ENCODE results near the gene CAND2.
"Not testable (repeated sequence)": the region's sequence is repeated elsewhere in the genome, so short reads cannot be mapped to it uniquely, and the experiment has no call there.

The CAND2 gene

DNA sequence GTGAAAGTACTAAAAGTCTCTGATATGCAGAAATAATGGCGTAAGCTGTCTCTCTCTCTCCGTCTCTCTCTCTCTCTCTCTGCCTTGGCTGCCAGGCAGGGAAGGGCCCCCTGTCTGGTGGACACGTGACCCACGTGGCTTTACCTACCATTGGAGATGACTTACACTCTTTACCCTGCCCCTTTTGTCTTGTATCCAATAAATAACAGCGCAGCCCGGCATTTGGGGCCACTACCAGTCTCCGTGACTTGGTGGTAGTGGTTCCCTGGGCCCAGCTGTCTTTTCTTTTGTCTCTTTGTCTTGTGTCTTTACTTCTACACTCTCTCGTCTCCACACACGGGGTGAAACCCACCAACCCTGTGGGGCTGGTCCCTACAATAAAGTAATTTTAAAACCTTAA lies 25.2 kb upstream of the CAND2 start:
- DNase-seq (ENCODE audit: low read depth in 2 of 2), result no peak

DNA sequence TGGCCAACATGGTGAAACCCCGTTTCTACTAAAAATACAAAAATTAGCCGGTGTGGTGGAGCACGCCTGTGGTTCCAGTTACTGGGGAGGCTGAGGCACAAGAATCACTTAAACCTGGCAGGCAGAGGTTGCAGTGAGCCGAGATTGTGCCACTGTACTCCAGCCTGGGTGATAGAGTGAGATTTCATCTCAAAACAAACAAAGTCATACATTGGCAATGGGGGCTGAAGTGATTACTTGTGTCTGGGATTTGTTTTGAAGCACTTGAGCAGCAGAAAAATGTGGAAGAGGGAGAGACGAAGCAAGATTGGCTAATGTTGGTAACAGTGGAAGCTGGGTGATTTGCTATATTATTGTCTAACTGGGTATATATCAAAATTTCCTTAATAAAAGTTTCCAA lies 24.0 kb upstream of the CAND2 start:
- no peak for DNase-seq (ENCODE audit: low read depth in 2 of 2)

DNA sequence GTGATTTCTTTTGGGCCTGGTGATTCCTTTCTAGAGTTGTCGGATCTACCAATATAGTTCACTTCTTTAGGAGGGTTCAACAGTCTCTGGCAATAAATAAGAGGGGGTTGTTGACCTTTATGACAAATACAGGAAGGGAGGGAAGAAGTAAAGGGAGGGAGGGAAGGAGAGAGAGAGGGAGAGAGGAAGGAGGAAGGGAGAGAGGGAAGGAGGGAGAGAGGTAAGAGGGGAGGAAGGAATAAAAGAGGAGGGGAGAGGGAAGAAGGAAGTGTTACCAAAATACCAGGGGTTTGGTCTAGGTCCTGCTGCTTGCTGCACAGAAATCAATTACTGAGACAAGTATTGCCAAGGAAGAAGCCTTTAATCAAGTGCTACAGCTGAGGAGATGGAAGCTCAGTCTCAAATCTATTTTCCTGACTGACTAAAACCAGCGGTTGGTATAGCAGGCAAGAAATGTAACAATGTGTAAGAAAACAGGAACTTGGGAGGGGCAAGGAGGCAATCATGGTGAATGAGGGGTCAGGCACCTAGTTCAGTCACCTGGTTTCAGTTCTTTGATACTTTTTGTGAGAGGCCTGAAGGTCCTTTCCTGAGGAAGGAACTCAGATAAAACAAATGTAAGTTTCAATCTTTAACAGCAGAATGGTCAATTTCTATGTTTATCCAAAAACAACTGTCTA lies 23.3 kb upstream of the CAND2 start:
- DNase-seq (ENCODE audit: low read depth in 2 of 2), result no peak

DNA sequence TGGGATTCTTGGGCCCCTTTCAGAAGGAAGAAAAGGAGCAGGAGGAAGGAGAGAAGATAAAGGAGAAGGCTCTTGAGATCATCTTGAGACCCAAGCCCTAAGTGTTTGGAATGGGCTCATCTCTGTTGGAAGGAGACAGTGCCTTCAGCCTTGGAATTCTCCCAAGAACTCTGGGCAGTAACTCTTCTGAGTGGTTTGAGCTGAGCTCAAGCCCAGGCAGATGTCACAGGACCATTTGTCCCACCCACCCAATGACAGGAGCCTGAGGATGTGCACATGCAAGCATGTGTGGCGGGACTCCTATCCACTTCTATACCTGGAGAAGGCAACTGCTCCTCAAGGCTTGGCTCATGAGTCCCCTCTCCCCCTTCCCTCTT lies 22.8 kb upstream of the CAND2 start:
- no peak for DNase-seq (ENCODE audit: low read depth in 2 of 2)

DNA sequence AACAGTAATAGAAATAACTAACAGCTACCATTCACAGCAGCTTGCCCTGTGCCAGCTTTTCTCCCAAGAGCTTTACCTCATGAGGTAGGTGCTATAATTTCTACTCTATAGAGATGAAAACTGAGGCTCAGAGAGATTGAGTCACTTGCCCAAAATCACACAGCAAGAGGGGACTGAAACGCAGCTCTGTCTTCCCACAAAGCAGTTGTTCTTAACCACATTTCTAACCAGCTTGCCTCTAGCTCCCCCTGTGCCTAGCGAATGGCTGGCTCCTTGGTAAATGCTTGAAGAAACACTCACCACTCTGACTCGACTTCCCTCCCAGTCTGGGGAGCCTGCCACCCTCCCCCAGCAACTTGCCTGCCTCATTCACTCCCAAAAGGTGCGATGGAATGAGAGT lies 21.9 kb upstream of the CAND2 start:
- no peak for DNase-seq (ENCODE audit: low read depth in 2 of 2)

DNA sequence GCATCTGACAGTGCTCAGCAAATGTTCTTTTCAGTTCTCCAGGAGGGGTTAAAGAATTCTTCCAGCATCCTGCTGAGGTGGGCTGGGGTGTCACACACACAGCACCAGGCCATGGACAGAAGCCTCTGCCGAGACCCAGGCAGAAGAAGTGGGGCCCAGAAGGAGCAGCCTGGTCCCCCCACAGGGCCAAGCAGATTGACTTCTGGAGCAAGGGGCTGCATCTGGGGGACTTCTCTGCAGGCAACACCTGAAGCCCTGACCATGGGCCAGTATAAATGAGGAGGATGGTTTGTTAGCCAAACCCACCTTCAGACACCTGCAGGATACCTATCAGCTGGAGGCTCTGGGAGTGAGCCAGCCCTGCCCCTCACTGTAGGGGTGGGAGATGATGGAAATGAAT lies 21.3 kb upstream of the CAND2 start:
- no peak for DNase-seq (ENCODE audit: low read depth in 2 of 2)

DNA sequence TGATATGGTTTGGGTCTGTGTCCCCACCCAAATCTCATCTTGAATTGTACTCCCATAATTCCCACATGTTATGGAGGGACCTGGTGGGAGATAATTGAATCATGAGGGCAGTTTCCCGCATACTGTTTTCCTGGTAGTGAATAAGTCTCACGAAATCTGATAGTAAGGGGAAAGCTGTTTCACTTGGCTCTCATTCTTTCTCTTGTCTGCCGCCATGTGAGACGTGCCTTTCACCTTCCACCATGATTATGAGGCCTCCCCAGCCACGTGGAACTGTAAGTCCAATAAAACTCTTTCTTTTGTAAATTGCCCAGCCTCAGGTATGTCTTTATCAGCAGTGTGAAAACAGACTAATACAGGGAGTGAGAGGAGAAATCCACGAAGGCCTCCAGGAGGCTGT lies 20.5 kb upstream of the CAND2 start:
- DNase-seq (ENCODE audit: low read depth in 2 of 2), result not testable (repeated sequence)

DNA sequence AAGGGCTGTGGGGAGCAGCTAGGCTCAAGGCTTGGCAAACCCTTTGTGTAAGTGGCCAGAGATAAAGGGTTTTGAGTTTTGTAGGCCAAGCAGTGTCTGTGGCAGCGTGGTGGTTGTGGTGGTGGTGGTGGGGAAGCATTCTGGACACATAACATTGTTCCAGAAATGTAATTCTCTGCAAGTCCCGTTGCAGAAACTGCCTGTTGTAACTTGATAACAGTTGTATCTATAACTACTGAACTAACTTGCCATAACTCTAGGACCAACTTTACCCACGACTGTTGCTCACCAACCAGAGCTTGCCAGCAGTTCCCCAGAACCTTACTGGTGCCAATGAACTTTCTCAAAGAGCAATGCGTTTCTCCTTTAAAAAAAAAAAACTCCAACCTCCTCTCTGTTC lies 19.3 kb upstream of the CAND2 start:
- no peak for DNase-seq (ENCODE audit: low read depth in 2 of 2)

DNA sequence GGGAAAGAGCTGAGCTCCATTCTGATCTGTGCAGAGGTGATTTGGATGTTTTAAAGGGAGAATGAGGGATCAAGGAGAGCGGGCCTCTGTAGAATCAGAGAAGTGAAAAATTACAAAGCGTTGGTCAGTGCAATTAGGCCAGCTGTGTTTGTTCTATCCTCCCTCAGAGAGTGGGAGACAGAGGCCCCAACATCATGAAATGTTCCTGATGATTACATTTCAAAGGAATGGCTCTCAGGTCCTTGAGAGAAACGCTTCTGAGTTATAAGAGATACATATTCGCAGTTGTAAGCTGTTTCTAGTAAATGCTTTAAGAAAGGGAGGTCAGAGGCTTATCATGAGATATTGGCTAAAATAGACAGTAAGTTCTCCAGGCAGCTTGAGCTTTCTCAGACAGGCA lies 15.7 kb upstream of the CAND2 start:
- DNase-seq (ENCODE audit: low read depth in 2 of 2), result no peak

DNA sequence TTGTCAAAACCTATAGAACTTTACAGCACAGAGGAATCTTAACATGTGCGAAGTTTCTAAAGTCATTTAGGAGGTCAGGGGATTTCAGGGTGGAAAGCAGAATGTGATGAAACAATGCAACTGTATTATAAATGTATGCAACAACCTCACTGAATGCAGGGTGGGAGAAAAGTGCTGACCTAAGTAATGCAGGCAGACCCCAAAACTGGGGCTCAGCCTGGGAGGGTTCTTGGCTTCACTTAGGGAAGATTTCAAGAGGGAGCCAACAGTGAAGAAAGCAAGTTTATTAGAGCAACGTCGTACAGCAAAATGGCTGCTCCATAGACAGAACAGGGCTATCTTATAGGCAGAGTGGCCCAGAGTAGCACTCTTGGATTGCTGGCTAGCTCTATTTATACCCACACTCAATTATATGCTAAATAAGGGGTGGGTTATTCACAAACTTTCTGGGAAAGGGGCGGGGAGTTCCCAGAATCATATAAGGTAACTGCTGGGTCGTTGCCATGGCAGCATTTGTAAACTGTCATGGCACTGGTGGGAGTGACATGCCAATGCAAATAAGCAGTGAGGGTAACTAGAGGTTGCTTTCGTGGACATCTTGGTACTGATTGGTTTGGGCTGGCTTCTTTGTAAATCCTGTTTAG lies 14.2 kb upstream of the CAND2 start:
- no peak for DNase-seq (ENCODE audit: low read depth in 2 of 2)

DNA sequence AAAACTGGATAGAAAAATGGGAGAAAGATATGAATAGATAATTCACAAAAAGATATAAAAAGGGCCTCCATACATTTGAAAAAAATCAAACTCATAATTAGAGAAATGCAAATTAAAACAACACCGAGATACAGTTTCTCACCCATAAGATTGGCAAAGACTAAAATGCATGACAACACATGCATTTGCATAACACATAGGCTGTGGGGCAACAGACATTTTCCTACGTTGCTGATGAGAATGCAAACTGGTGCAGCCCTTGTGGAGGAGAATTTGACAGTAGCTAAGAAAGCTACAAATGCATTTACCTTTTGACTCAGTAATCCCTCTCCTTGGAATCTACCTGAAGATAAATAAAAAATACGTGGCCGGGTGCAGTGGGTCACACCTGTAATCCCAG lies 11.4 kb upstream of the CAND2 start:
- no peak for DNase-seq (ENCODE audit: low read depth in 2 of 2)

DNA sequence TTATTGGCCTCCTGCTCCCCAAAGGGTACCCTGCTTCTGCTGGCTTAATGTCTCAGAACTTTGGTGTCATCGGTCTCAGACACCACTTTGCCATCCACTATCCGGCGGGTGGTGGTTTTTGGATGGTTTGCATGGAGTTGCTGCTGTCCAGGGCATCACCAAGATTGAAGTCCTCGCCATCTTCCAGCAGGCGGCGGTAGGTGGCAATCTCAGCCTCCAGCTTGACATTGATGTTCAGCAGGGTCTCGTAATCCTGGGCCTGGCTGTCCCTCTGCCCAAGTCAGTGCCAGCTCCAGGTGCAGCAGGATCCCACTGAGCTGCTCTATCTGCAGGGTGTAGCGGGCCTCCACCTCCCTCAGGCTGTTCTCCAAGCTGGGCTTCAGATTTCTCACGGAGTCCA lies 9.1 kb upstream of the CAND2 start:
- DNase-seq (ENCODE audit: low read depth in 2 of 2), result not testable (repeated sequence)

DNA sequence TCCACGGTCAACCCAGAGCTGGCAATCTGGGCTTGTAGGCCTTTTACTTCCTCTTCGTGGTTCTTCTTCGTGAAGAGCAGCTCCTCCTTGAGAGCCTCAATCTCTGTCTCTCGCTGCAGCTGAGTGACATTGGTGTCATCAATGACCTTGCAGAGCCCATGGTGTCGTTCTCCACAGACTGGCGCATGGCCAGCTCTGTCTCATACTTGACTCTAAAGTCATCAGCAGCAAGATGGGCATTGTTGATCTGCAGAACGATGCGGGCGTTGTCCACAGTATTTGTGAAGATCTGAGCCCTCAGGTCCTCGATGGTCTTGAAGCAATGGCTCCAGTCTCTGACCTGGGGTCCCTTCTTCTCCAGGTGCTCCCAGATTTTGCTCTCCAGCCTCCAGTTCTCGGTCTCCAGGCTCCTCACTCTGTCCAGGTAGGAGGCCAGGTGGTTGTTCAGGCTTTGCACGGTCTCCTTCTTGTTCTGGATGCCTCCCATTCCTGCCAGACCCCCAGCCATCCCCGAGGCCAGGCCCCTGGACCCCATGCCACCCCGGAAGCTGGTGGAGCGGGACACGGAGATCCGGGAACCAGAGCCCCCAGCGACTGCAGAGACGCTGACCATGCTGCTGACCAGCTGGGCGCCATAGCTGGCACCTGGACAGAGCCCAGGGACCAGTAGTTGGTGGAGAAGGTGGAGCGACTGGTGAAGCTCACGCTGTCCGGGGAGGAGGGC lies 8.4 kb upstream of the CAND2 start:
- DNase-seq (ENCODE audit: low read depth in 2 of 2), result not testable (repeated sequence)

DNA sequence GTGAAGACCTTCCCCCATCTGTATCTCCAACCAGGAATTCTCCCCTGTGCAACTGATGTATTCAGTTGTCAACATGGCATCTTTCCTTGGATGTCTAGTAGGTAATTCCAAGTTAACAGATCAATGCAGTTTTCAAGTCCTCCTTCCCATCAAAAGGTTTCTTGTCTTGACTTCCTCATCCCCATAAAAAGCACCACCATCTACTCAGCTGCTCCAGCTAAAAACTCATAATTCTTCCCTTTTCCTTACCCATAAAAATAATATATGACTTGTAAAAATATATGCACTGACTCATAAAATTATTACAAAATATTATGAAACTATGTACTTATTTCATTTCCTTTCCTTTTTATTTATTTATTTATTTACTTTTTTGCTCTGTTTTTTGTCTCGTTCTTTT lies 5.0 kb upstream of the CAND2 start:
- DNase-seq (ENCODE audit: low read depth in 2 of 2), result no peak

DNA sequence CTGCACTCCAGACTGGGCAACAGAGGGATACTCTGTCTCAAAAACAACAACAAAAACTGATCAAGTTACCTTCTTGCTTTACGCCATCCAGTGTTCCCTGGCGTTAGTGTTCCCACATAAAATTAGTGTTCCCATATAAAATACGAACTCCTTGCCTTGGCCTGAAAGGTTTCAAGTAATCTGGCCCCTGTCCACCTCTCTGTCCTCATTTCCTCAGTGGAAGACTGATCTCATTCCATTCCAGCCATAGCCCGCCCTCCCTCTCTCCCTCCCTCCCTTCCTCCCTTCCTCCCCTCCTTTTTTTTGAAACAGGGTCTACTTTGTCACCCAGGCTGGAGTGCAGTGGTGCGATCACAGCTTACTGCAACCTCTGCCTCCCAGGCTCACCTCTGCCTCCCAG lies 2.8 kb upstream of the CAND2 start:
- no peak for DNase-seq (ENCODE audit: low read depth in 2 of 2)

DNA sequence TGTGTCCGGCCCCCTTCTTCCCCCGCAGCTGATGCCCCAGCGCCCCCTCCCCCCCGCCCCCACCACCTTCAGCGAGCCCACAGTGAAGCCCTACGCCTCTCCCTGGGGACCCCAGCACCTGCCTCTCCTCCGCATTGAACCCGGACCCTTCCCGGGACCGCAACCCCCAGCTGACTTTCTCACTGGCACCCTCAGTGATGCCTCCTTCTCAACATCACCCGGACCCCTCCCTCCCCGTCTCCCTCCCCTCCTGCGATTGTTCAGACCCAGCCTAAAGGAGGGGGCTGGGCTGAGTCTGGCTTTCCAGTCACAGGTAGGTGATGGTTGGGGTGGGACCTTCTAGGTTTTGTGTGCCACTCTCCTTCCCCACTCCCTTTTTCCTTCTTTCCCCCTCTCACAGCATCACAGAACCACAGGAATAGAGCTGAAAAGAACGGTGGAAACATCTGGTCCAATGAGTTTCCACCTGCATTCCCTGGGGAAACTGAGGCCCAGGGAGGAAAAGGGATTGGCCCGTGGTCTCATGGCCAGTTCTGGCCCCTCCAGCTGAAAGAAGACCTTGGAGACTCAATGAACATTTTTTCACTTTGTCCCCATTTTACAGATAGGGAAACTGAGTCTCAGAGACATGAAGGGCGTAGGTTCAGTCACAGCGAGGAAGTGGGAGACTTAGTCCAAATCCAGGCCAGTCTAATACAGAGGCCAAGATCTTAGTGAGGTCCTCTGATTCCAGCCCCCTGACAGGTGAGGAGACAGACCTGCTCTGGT lies 828 bp downstream of the CAND2 start:
- no peak for DNase-seq (ENCODE audit: low read depth in 2 of 2)

DNA sequence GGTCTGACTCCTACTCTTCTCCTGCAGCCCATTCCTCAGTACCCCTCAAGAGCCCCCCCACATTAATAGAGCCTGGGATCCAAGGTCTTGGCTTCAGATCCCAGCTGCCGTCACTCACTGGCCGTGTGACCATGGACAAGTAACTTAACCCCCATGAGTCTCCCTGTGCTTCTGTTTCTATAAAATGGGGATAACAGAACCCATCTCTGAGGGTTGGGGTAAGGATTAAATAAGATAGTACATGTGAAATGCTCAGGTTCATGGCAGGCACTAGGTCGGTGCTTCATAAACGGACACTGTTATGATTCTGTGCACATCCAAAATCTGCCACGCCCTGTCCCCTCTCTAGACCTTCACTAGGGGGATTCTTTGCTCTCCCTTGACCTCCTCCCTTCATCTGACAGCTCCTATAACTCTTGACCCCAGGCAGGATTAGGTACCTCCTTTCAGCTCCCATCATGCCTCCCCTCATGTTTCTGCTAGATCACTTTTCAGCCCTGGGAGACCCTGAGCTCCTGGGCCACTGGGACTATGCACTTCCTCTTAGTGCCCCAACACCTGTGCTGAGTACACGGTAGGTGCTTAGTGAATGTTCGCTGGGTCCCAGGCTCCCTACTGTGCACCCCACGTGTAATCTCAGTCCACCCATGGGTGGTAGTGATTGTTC lies 1.5 kb downstream of the CAND2 start:
- no peak for DNase-seq (ENCODE audit: low read depth in 2 of 2)

DNA sequence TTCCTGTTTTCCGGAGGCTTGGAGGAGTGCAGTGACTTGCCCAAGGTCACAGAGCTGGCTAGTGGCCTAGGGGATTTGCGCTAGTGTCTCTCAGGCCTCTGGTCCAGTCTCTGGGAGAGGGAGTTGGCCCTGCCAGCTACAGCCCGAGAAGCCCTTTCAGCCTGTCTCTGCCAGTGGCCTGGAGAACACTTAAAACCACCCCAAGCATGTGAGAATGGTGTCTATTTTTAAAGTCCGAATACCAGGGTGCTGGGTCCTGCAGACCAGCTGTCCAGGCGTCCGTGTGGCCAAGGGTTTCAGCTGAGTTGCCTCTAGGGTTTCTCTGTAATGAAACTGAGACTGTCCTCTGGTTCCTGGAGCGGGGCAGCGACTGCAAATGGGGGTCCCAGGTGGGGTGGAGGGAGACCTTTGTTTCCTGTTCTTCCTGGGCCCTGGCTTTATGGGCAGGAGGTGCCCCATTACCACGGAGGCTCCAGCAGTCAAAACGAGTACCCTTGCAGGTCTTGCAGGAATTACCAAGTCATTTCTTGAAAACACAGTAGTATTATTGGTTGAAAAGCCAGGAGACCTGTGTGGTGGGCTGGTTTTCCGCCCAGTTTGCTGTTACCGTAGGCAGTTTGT lies 2.2 kb downstream of the CAND2 start:
- DNase-seq (ENCODE audit: low read depth in 2 of 2), result no peak

DNA sequence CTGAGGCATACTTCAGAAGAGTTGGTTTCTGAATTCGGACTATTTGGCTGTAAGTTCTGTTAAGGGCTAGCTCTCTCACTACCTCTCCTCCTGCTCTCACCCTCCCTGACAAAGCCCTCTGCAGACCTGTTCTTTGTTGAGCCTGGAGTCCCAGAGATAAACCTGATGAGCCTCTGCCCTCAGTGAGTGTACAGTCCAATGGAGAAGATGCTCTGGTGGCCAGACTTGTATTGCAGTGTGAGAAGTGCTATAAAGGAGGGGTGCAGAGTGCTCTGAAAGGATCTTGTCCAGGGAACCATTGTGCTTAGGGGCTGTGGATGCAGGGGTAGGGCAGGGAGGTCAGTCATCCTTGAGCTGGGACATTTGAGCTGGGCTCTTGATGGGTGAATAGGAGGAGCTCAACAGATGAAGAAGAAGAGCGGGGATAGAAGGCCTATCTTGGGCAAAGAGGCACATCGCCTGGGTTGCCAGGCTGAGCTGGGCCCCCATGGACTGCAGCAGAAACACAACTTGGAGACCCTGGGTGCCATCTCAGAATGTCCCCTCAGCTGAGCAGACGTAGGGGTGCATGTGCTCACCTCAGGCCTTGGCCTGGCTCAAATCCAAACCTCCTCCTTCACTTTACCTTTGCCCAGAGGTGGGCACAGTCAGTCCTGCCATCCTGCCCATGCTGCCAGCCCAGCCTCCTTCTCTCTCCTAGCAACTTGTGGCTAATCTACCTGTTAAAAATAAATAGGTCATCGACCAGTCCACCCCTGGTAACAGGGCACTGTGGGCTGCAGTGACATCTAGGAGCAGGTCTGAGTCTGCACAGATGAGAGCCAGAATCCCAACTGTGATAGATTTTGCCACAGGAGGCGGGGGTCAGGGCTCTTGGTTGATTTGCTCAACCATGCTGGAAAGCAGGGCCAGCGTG lies 3.3 kb downstream of the CAND2 start:
- no peak for DNase-seq (ENCODE audit: low read depth in 2 of 2)

DNA sequence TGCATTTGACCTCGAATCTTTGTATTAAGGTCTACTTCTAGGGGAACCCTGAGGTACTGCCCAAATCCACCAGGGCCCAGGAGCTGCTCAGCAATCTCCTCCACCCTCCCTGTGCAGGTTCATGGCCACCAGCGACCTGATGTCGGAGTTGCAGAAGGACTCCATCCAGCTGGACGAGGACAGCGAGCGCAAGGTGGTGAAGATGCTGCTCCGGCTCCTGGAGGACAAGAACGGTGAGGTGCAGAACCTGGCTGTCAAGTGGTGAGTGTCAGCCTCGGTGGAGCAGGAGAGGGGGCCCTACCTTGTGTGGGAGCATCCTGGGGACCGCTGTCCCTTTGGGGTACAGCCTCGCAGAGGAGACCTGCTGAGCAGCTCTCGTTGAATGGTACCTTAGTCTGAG lies 6.9 kb downstream of the CAND2 start:
- DNase-seq (ENCODE audit: low read depth in 2 of 2), result no peak

Measured in fibroblast of skin of left biceps (primary cell).